IMR-90 (cell line): ENCODE data around the gene RYR3. TPM values are rescaled to one million over a fixed set of nuclear protein-coding genes. Genes with fewer than 3 reads are reported as not detected.

Source experiments
- ATAC-seq: fragments of 200-7000 bp; cut with Tn5 transposase; 2 replicates; pipeline ENCODE4 v1.9.1; 2020; ENCODE audit warnings: low read depth, mild to moderate bottlenecking, moderate library complexity
- BruUV-seq: library from RNA; stranded (reverse); fragments of 400-500 nt; replicated peaks from 2 replicates; lab custom pipeline; 2021; lab: Mats Ljungman, UMichigan
- CTCF ChIA-PET: fragments of 300-600 bp; formaldehyde crosslinking; extraction: SDS; loops from one replicate; lab custom pipeline; 2021; ENCODE audit warnings: antibody characterized with exemption; lab: Yijun Ruan, JAX
- POLR2A ChIA-PET: fragments of 300-600 bp; sonication (Branson Sonifier 250); formaldehyde crosslinking; loops from one replicate; lab custom pipeline; 2022; ENCODE audit warnings: antibody characterized with exemption; ENCODE audit not compliant: unreplicated experiment; lab: Charles Lee
- DNase-seq: peaks from one replicate; pipeline ENCODE4 v3.0.0; 2013
- H2AFZ ChIP-seq: replicated peaks from 2 replicates; pipeline ENCODE3; 2013; ENCODE audit warnings: low read length, mild to moderate bottlenecking; ENCODE audit not compliant: poor library complexity
- H2AK5ac ChIP-seq: 2 replicates; pipeline ENCODE4 v1.6.1; 2013; ENCODE audit warnings: low read depth, low read length, inconsistent platforms
- H2AK9ac ChIP-seq: replicated peaks from 2 replicates; pipeline ENCODE3; 2013; ENCODE audit warnings: mild to moderate bottlenecking, low read depth, low read length, moderate library complexity; ENCODE audit not compliant: poor library complexity
- H2BK120ac ChIP-seq: 2 replicates; pipeline ENCODE4 v1.6.1; 2013; ENCODE audit warnings: low read depth, low read length, inconsistent platforms
- H2BK15ac ChIP-seq: 3 replicates; pipeline ENCODE4 v1.6.1; 2013; ENCODE audit warnings: low read depth, low read length, inconsistent platforms
- H2BK20ac ChIP-seq: 2 replicates; pipeline ENCODE4 v1.6.1; 2013; ENCODE audit warnings: low read depth, mild to moderate bottlenecking, inconsistent platforms, low read length, moderate library complexity
- H2BK5ac ChIP-seq: 2 replicates; pipeline ENCODE4 v1.6.1; 2013; ENCODE audit warnings: mild to moderate bottlenecking, low read depth, low read length, inconsistent platforms; ENCODE audit not compliant: poor library complexity, severe bottlenecking
- H3K14ac ChIP-seq: replicated peaks from 2 replicates; pipeline ENCODE4 v1.6.1; 2013; ENCODE audit warnings: low read depth, low read length, inconsistent platforms
- H3K18ac ChIP-seq: 2 replicates; pipeline ENCODE4 v1.6.1; 2013; ENCODE audit warnings: low read depth, low read length, control low read depth
- H3K23ac ChIP-seq: 2 replicates; pipeline ENCODE4 v1.6.1; 2013; ENCODE audit warnings: low read depth, low read length, inconsistent platforms
- H3K27ac ChIP-seq: 2 replicates; pipeline ENCODE4 v1.5.1; 2013; ENCODE audit warnings: mild to moderate bottlenecking, control low read depth, low read length; ENCODE audit not compliant: insufficient read depth
- H3K27me3 ChIP-seq: 2 replicates; pipeline ENCODE4 v1.6.1; 2013; ENCODE audit warnings: low read length; ENCODE audit not compliant: control insufficient read depth, insufficient read depth
- H3K36me3 ChIP-seq: 2 replicates; pipeline ENCODE4 v1.6.1; 2013; ENCODE audit warnings: low read length, mixed read lengths; ENCODE audit not compliant: control insufficient read depth, insufficient read depth
- H3K4ac ChIP-seq: 2 replicates; pipeline ENCODE4 v1.6.1; 2013; ENCODE audit warnings: low read depth, low read length, inconsistent platforms
- H3K4me1 ChIP-seq: 2 replicates; pipeline ENCODE4 v1.6.1; 2013; ENCODE audit warnings: low read length, mixed read lengths; ENCODE audit not compliant: control insufficient read depth, insufficient read depth
- H3K4me2 ChIP-seq: 2 replicates; pipeline ENCODE4 v1.6.1; 2013; ENCODE audit warnings: low read depth, mild to moderate bottlenecking, control low read depth, low read length, moderate library complexity
- H3K4me3 ChIP-seq: 2 replicates; pipeline ENCODE4 v1.5.1; 2013; ENCODE audit warnings: low read depth, mild to moderate bottlenecking, control low read depth, low read length, moderate library complexity; ENCODE audit not compliant: insufficient read depth
- H3K56ac ChIP-seq: 2 replicates; pipeline ENCODE4 v1.6.1; 2013; ENCODE audit warnings: low read length, inconsistent platforms; ENCODE audit not compliant: insufficient read depth; ENCODE audit errors: extremely low read depth
- H3K79me1 ChIP-seq, 2 experiments: 2 replicates each; pipeline ENCODE4 v1.6.1; 2013; ENCODE audit warnings: low read length in 2 of 2, inconsistent platforms in 1 of 2, low read depth in 1 of 2
- H3K9ac ChIP-seq: 2 replicates; pipeline ENCODE4 v1.6.1; 2013; ENCODE audit warnings: low read depth, low read length, control low read depth
- H3K9me1 ChIP-seq: 2 replicates; pipeline ENCODE4 v1.6.1; 2013; ENCODE audit warnings: low read length, inconsistent platforms; ENCODE audit not compliant: insufficient read depth
- H3K9me3 ChIP-seq: 2 replicates; pipeline ENCODE4 v1.6.1; 2013; ENCODE audit warnings: low read length; ENCODE audit not compliant: control insufficient read depth, insufficient read depth
- H4K20me1 ChIP-seq: 2 replicates; pipeline ENCODE4 v1.6.1; 2013; ENCODE audit warnings: low read length, inconsistent platforms; ENCODE audit not compliant: insufficient read depth
- H4K5ac ChIP-seq: 2 replicates; pipeline ENCODE4 v1.6.1; 2013; ENCODE audit warnings: mild to moderate bottlenecking, low read depth, low read length, control low read depth
- H4K8ac ChIP-seq, 2 experiments: 2 replicates each; pipeline ENCODE4 v1.6.1; 2013; ENCODE audit warnings: low read depth in 2 of 2, low read length in 2 of 2, control low read depth in 1 of 2, inconsistent platforms in 1 of 2
- H4K91ac ChIP-seq: 2 replicates; pipeline ENCODE4 v1.6.1; 2013; ENCODE audit warnings: low read depth, low read length, inconsistent platforms; ENCODE audit not compliant: insufficient read depth
- BHLHE40 ChIP-seq: fragments of 150-350 bp; IDR thresholded peaks from 2 replicates; pipeline ENCODE4 v1.6.1; 2016; ENCODE audit warnings: mild to moderate bottlenecking, low read depth, low read length
- CEBPB ChIP-seq: IDR thresholded peaks from 2 replicates; pipeline ENCODE4 v1.6.1; 2012; ENCODE audit warnings: low read depth, low read length, improper control_type of control experiment
- CHD1 ChIP-seq: IDR thresholded peaks from 2 replicates; pipeline ENCODE4 v1.6.1; 2012; ENCODE audit warnings: low read depth, low read length, improper control_type of control experiment
- ELK1 ChIP-seq: fragments of 150-350 bp; IDR thresholded peaks from 2 replicates; pipeline ENCODE4 v1.6.1; 2016; ENCODE audit warnings: low read depth, mild to moderate bottlenecking, low read length, moderate library complexity, borderline replicate concordance
- FOS ChIP-seq: fragments of 150-350 bp; IDR thresholded peaks from 2 replicates; pipeline ENCODE4 v1.6.1; 2016; ENCODE audit warnings: low read depth, low read length
- MAFK ChIP-seq: IDR thresholded peaks from 2 replicates; pipeline ENCODE4 v1.6.1; 2012; ENCODE audit warnings: low read depth, low read length, improper control_type of control experiment
- MAZ ChIP-seq: IDR thresholded peaks from 2 replicates; pipeline ENCODE4 v1.6.1; 2012; ENCODE audit warnings: low read depth, mild to moderate bottlenecking, low read length, improper control_type of control experiment, moderate library complexity, borderline replicate concordance
- MXI1 ChIP-seq: IDR thresholded peaks from 2 replicates; pipeline ENCODE4 v1.6.1; 2012; ENCODE audit warnings: low read depth, mild to moderate bottlenecking, low read length, moderate library complexity, borderline replicate concordance
- NFE2L2 ChIP-seq: fragments of 150-350 bp; IDR thresholded peaks from 2 replicates; pipeline ENCODE4 v1.6.1; 2016; ENCODE audit warnings: low read depth, mild to moderate bottlenecking, low read length
- POLR2A ChIP-seq: IDR thresholded peaks from 2 replicates; pipeline ENCODE4 v1.6.1; 2012; ENCODE audit warnings: mild to moderate bottlenecking, low read depth, low read length
- RAD21 ChIP-seq: IDR thresholded peaks from 2 replicates; pipeline ENCODE4 v1.6.1; 2012; ENCODE audit warnings: low read length, improper control_type of control experiment
- RCOR1 ChIP-seq: IDR thresholded peaks from 2 replicates; pipeline ENCODE4 v1.6.1; 2012; ENCODE audit warnings: mild to moderate bottlenecking, low read length, improper control_type of control experiment; ENCODE audit not compliant: insufficient replicate concordance
- RFX5 ChIP-seq: IDR thresholded peaks from 2 replicates; pipeline ENCODE4 v1.8.0; 2012; ENCODE audit warnings: low read depth, mild to moderate bottlenecking, low read length, moderate library complexity
- SMC3 ChIP-seq: fragments of 150-350 bp; IDR thresholded peaks from 2 replicates; pipeline ENCODE4 v1.6.1; 2016; ENCODE audit warnings: low read depth, mild to moderate bottlenecking, antibody characterized with exemption, low read length, moderate library complexity
- WGBS, 2 experiments: methylation state at CpG; one replicate each; pipeline versions ENCODE4 v1.1.5 to v1.1.7; 2013; ENCODE audit warnings: missing lambda C conversion rate in 2 of 2; ENCODE audit not compliant: insufficient read length in 1 of 2; ENCODE audit errors: extremely low coverage in 2 of 2; 5-methylcytosine and 5-hydroxymethylcytosine counted together
- dilution Hi-C: fragments of 300-500 bp; cut with HindIII; formaldehyde crosslinking; loops from one replicate; pipeline ENCODE4 v1.14.3; 2018; ENCODE audit warnings: low sequenced_read_pairs; ENCODE audit not compliant: unreplicated experiment
- in situ Hi-C: fragments of 300-500 bp; cut with MboI; formaldehyde crosslinking; loops from 3 replicates; pipeline ENCODE4 v1.14.3; 2019; ENCODE audit warnings: low sequenced_read_pairs, inconsistent platforms, mixed read lengths
- intact Hi-C: fragments of 100-400 bp; cut with micrococcal nuclease; formaldehyde crosslinking; loops from 2 replicates; pipeline ENCODE4 v1.10.0; 2022
- polyA plus RNA-seq, 3 experiments: library from polyadenylated mRNA; depleted of rRNA; stranded (reverse); fragments of >200 nt; gene quantifications; 2 replicates each; pipeline ENCODE4 v1.2.3, GENCODE V29; 2012; ENCODE audit warnings: low replicate concordance in 1 of 3
- total RNA-seq: library from RNA; depleted of rRNA; stranded (reverse); fragments of >200 nt; gene quantifications from 2 replicates; pipeline ENCODE4 v1.2.3, GENCODE V29; 2012
- TF ChIP-seq, protein P1 (sequence below): fragments of 150-350 bp; IDR thresholded peaks from 2 replicates; pipeline ENCODE4 v1.6.1; 2017; ENCODE audit warnings: mild to moderate bottlenecking, antibody characterized with exemption, low read length, low read depth
- TF ChIP-seq, protein P2 (sequence below): conservative IDR thresholded peaks from 2 replicates; pipeline ENCODE4 v1.5.1; 2012; ENCODE audit warnings: mild to moderate bottlenecking, low read depth, low read length, improper control_type of control experiment

The RYR3 gene
- total and polyA plus RNA-seq, 2 of the 4 experiments (the other 2 are of a cell fraction): 0.18 TPM; not detected in 1

- H3K9ac ChIP-seq: no peak overlapping the region
- H2AK5ac ChIP-seq: no peak overlapping the region
- H3K56ac ChIP-seq: no peak overlapping the region
- dilution Hi-C loops (no loop called here), in situ Hi-C loops (no loop called here), intact Hi-C loops (no loop called here)
- WGBS, 2 experiments: 40% methylated on average over 1 of the region's 3 CpGs; no CpG with 5 or more reads in 1 of the 2 experiments
- H3K14ac ChIP-seq: no peak overlapping the region
- no peak overlapping the region for H3K4ac ChIP-seq
- H3K79me1 ChIP-seq: no peaks in the 10 kb centered on the region
- no peak overlapping the region for H4K5ac ChIP-seq
- no peak overlapping the region for H4K91ac ChIP-seq
- no TSS peak for BruUV-seq
- H2BK120ac ChIP-seq: no peak overlapping the region
- no peak for TF ChIP-seq MAFK
- no peak for TF ChIP-seq POLR2A
- no peak for TF ChIP-seq FOS
- TF ChIP-seq, protein P1, sequence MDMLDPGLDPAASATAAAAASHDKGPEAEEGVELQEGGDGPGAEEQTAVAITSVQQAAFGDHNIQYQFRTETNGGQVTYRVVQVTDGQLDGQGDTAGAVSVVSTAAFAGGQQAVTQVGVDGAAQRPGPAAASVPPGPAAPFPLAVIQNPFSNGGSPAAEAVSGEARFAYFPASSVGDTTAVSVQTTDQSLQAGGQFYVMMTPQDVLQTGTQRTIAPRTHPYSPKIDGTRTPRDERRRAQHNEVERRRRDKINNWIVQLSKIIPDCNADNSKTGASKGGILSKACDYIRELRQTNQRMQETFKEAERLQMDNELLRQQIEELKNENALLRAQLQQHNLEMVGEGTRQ: no peak
- no peak for TF ChIP-seq SMC3
- no peak for TF ChIP-seq RCOR1
- no peak for TF ChIP-seq BHLHE40
- no peak for TF ChIP-seq CHD1
- TF ChIP-seq MAZ: no peak
- TF ChIP-seq RAD21: no peak
- no peak for TF ChIP-seq CEBPB
- no peak for TF ChIP-seq NFE2L2
- no peak for TF ChIP-seq ELK1
- TF ChIP-seq RFX5: no peak
- TF ChIP-seq MXI1: no peak
- TF ChIP-seq, protein P2, sequence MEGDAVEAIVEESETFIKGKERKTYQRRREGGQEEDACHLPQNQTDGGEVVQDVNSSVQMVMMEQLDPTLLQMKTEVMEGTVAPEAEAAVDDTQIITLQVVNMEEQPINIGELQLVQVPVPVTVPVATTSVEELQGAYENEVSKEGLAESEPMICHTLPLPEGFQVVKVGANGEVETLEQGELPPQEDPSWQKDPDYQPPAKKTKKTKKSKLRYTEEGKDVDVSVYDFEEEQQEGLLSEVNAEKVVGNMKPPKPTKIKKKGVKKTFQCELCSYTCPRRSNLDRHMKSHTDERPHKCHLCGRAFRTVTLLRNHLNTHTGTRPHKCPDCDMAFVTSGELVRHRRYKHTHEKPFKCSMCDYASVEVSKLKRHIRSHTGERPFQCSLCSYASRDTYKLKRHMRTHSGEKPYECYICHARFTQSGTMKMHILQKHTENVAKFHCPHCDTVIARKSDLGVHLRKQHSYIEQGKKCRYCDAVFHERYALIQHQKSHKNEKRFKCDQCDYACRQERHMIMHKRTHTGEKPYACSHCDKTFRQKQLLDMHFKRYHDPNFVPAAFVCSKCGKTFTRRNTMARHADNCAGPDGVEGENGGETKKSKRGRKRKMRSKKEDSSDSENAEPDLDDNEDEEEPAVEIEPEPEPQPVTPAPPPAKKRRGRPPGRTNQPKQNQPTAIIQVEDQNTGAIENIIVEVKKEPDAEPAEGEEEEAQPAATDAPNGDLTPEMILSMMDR: no peak
- no peak overlapping the region for H3K27ac ChIP-seq
- no peak for DNase-seq
- no peak overlapping the region for H2BK5ac ChIP-seq
- no peak overlapping the region for H3K18ac ChIP-seq
- POLR2A ChIA-PET: no interaction called here
- no peaks in the 10 kb centered on the region for H3K4me1 ChIP-seq
- no peak overlapping the region for H3K23ac ChIP-seq
- H3K4me2 ChIP-seq: no peak overlapping the region
- no peaks in the 10 kb centered on the region for H4K20me1 ChIP-seq
- H3K4me3 ChIP-seq: no peak overlapping the region
- H2AK9ac ChIP-seq: no peak overlapping the region
- H2AFZ ChIP-seq: no peak overlapping the region
- no peak overlapping the region for H4K8ac ChIP-seq
- no peak for ATAC-seq
- CTCF ChIA-PET: no interaction called here
- H2BK20ac ChIP-seq: no peak overlapping the region
- H2BK15ac ChIP-seq: no peak overlapping the region
- no peaks in the 10 kb centered on the region for H3K9me3 ChIP-seq
- H3K36me3 ChIP-seq: no peaks in the 10 kb centered on the region
- H3K27me3 ChIP-seq: no peaks in the 10 kb centered on the region
- no peaks in the 10 kb centered on the region for H3K9me1 ChIP-seq
Measured at GRCh38 chr15:33489335-33489734, 178.6 kb downstream of the RYR3 start.
